AG09319 (cell line): Measurements from ENCODE around the gene SIGLEC6.

Experiments
- DNase-seq: peaks from one replicate; pipeline ENCODE4 v3.0.0-alpha.2; 2010; ENCODE audit warnings: low read depth; ENCODE audit errors: extremely low read depth
- CTCF ChIP-seq: IDR thresholded peaks from 2 replicates; pipeline ENCODE4 v1.5.1; 2011; ENCODE audit warnings: low read depth, mild to moderate bottlenecking, inconsistent platforms, low read length, moderate library complexity

Gene SIGLEC6

GRCh38 chr19:51548213-51548651, 16.8 kb upstream of the SIGLEC6 start:
- TF ChIP-seq CTCF, result no peak
- DNase-seq, result no peak

- TF ChIP-seq CTCF, result no peak
- no peak for DNase-seq
Measured at GRCh38 chr19:51547397-51548212, 16.1 kb upstream of the SIGLEC6 start.

- TF ChIP-seq CTCF, result no peak
- no peak for DNase-seq
Measured at GRCh38 chr19:51546650-51547396, 15.4 kb upstream of the SIGLEC6 start.

GRCh38 chr19:51546107-51546649, 14.7 kb upstream of the SIGLEC6 start:
- no peak for TF ChIP-seq CTCF
- DNase-seq, result no peak

GRCh38 chr19:51544038-51544437, 12.6 kb upstream of the SIGLEC6 start:
- TF ChIP-seq CTCF, result no peak
- DNase-seq, result no peak

GRCh38 chr19:51542699-51543098, 11.2 kb upstream of the SIGLEC6 start:
- DNase-seq, result no peak
- no peak for TF ChIP-seq CTCF
